Panc1 (cell line): ENCODE data around the gene PREPL.

Experiments
- CTCF ChIP-seq: fragments of 450-650 bp; IDR thresholded peaks from 2 replicates; pipeline ENCODE4 v1.5.1; 2017; ENCODE audit warnings: mild to moderate bottlenecking
- POLR2AphosphoS5 ChIP-seq: IDR thresholded peaks from 2 replicates; pipeline ENCODE4 v1.6.1; 2012; ENCODE audit warnings: mild to moderate bottlenecking, low read depth, low read length, moderate library complexity
- REST ChIP-seq, 2 experiments: IDR thresholded peaks; 2 replicates each; pipeline ENCODE4 v1.6.1; 2011 to 2012; ENCODE audit warnings: low read depth in 2 of 2, control low read depth in 1 of 2, low read length in 1 of 2, mild to moderate bottlenecking in 1 of 2, moderate library complexity in 1 of 2; ENCODE audit not compliant: insufficient read depth in 1 of 2
- SIN3A ChIP-seq: IDR thresholded peaks from 2 replicates; pipeline ENCODE4 v1.6.1; 2012; ENCODE audit warnings: low read depth, mild to moderate bottlenecking, low read length, moderate library complexity, borderline replicate concordance; ENCODE audit not compliant: insufficient read depth
- TCF7L2 ChIP-seq: IDR thresholded peaks from 2 replicates; pipeline ENCODE4 v1.6.1; 2011; ENCODE audit warnings: mild to moderate bottlenecking, low read depth, low read length, inconsistent platforms

GRCh38 chr2:44347526-44347925, 13.8 kb downstream of the PREPL start:
- no peak for TF ChIP-seq CTCF
- no peak for TF ChIP-seq SIN3A
- TF ChIP-seq POLR2AphosphoS5: no peak
- no peak for TF ChIP-seq REST (IDR thresholded peaks at IDR 0.05; ENCODE audit: insufficient read depth in 1 of 2, low read depth in 2 of 2, low read length in 1 of 2)
- no peak for TF ChIP-seq TCF7L2
